K562 (cell line): ENCODE results near the gene DDX41. TPM values are rescaled to one million over a fixed set of nuclear protein-coding genes. Genes with fewer than 3 reads are reported as not detected.

Source experiments
- CHD4 ChIP-seq: fragments of 200-600 bp; sonication (generic); IDR thresholded peaks from 3 replicates; pipeline ENCODE4 v1.6.1; 2012; ENCODE audit warnings: low read depth, mild to moderate bottlenecking, mixed read lengths, low read length, inconsistent platforms; ENCODE audit not compliant: insufficient read depth, insufficient replicate concordance, poor library complexity, severe bottlenecking
- DDX20 ChIP-seq: fragments of 450-650 bp; IDR thresholded peaks from 2 replicates; pipeline ENCODE4 v1.6.1; 2016; ENCODE audit warnings: missing genetic modification characterization, low read depth, mild to moderate bottlenecking, missing compliant biosample characterization, moderate library complexity
- E2F3 ChIP-seq: fragments of 250-450 bp; sonication (Bioruptor Pico); IDR thresholded peaks from 2 replicates; pipeline ENCODE4 v1.4.0; 2020; ENCODE audit warnings: mild to moderate bottlenecking
- ELF4 ChIP-seq: fragments of 450-650 bp; formaldehyde crosslinking; IDR thresholded peaks from 2 replicates; pipeline ENCODE4 v1.4.0; 2022; ENCODE audit warnings: missing genetic modification characterization
- HLTF ChIP-seq: fragments of 450-650 bp; IDR thresholded peaks from 2 replicates; pipeline ENCODE4 v1.6.1; 2016
- KDM1A ChIP-seq, 2 experiments: fragments of 450-650 bp; IDR thresholded peaks; 2 replicates each; pipeline ENCODE4 v1.6.1; 2016; ENCODE audit warnings: mild to moderate bottlenecking in 2 of 2
- MYNN ChIP-seq, 2 experiments: sonication (generic); formaldehyde crosslinking in 1 of 2; IDR thresholded peaks; 2 replicates each; pipeline versions ENCODE4 v1.5.0 to v1.6.1; 2016 to 2020; ENCODE audit warnings: antibody characterized with exemption in 1 of 2, missing genetic modification reagents in 1 of 2
- PCBP1 ChIP-seq: fragments of 200-400 bp; formaldehyde crosslinking; IDR thresholded peaks from 2 replicates; pipeline ENCODE4 v1.6.1; 2018; ENCODE audit warnings: mild to moderate bottlenecking, low read depth, low read length; ENCODE audit not compliant: poor library complexity, severe bottlenecking
- RAD21 ChIP-seq, 2 experiments: fragments of 250-450 bp in 1 of 2; fragments of 450-650 bp in 1 of 2; sonication (Bioruptor Pico) in 1 of 2; formaldehyde crosslinking in 1 of 2; IDR thresholded peaks in 1 of 2; conservative IDR thresholded peaks in 1 of 2; 2 replicates each; pipeline versions ENCODE4 v1.4.0 to v1.8.0; 2020 to 2022; ENCODE audit warnings: mild to moderate bottlenecking in 2 of 2, moderate library complexity in 1 of 2
- RAD51 ChIP-seq: fragments of 450-650 bp; IDR thresholded peaks from 2 replicates; pipeline ENCODE4 v1.7.1; 2016; ENCODE audit warnings: low read depth, mild to moderate bottlenecking, borderline replicate concordance
- RBBP5 ChIP-seq: fragments of 200-600 bp; sonication (generic); IDR thresholded peaks from 2 replicates; pipeline ENCODE4 v1.6.1; 2012; ENCODE audit warnings: borderline replicate concordance, mild to moderate bottlenecking, low read length, control low read depth, inconsistent platforms; ENCODE audit not compliant: insufficient read depth, poor library complexity, severe bottlenecking
- RREB1 ChIP-seq: fragments of 250-450 bp; sonication (Bioruptor Pico); IDR thresholded peaks from 2 replicates; pipeline ENCODE4 v1.4.0; 2020
- SRSF3 ChIP-seq: fragments of 200-400 bp; formaldehyde crosslinking; IDR thresholded peaks from 2 replicates; pipeline ENCODE4 v1.6.1; 2016; ENCODE audit warnings: mild to moderate bottlenecking, low read length, moderate library complexity; ENCODE audit not compliant: insufficient read depth
- YY1 ChIP-seq, 3 experiments: IDR thresholded peaks; 2 replicates each; pipeline ENCODE4 v1.6.1; 2011; ENCODE audit warnings: low read length in 2 of 3, mild to moderate bottlenecking in 2 of 3, moderate library complexity in 2 of 3, borderline replicate concordance in 1 of 3, control low read depth in 1 of 3, low read depth in 1 of 3; ENCODE audit not compliant: insufficient read depth in 3 of 3, insufficient replicate concordance in 2 of 3, control insufficient read depth in 1 of 3, insufficient read length in 1 of 3; ENCODE audit errors: extremely low read depth in 1 of 3
- ZBTB1 ChIP-seq: sonication (generic); formaldehyde crosslinking; IDR thresholded peaks from 2 replicates; pipeline ENCODE4 v1.8.1; 2023; ENCODE audit warnings: missing genetic modification reagents, low read depth, mild to moderate bottlenecking, borderline replicate concordance
- ZBTB2 ChIP-seq: fragments of 450-650 bp; IDR thresholded peaks from 2 replicates; pipeline ENCODE4 v1.6.1; 2016; ENCODE audit warnings: antibody characterized with exemption
- ZNF232 ChIP-seq: sonication (generic); formaldehyde crosslinking; IDR thresholded peaks from 2 replicates; pipeline ENCODE4 v1.8.0; 2022; ENCODE audit warnings: mild to moderate bottlenecking, missing genetic modification reagents
- ZNF316 ChIP-seq: fragments of 450-650 bp; IDR thresholded peaks from 2 replicates; pipeline ENCODE4 v1.6.1; 2016
- ZNF324 ChIP-seq: fragments of 250-450 bp; sonication (Bioruptor Pico); IDR thresholded peaks from 2 replicates; pipeline ENCODE4 v1.4.0; 2020; ENCODE audit warnings: mild to moderate bottlenecking
- ZNF436 ChIP-seq: fragments of 250-450, 450-650 bp; sonication (Bioruptor Pico); formaldehyde crosslinking; IDR thresholded peaks from 2 replicates; pipeline ENCODE4 v1.7.0; 2020; ENCODE audit warnings: mild to moderate bottlenecking
- ZNF75A ChIP-seq: fragments of 450-650 bp; formaldehyde crosslinking; IDR thresholded peaks from 2 replicates; pipeline ENCODE4 v1.4.0; 2020; ENCODE audit warnings: mild to moderate bottlenecking
- polyA plus RNA-seq, 8 experiments: library from polyadenylated mRNA; depleted of rRNA in 4 of 8; stranded (reverse) in 5 of 8; unstranded in 3 of 8; fragments of >200 nt; fragmentation: Nextera tagmentation in 2 of 8; fragmentation: Illumina TruSeq in 1 of 8; extraction: Ambion mirVana in 2 of 8; extraction: Trizol in 1 of 8; gene quantifications; 2 replicates each; pipeline versions ENCODE4 v1.2.1 to v1.2.3, GENCODE V29; 2011 to 2014; ENCODE audit warnings: inconsistent platforms in 1 of 8, missing spikeins in 1 of 8
- total RNA-seq, 7 experiments: library from RNA; depleted of rRNA in 6 of 7; stranded (reverse); fragments of >200 nt in 6 of 7; fragmentation: Illumina TruSeq in 2 of 7; extraction: Trizol in 2 of 7; gene quantifications; 2 replicates each; pipeline versions ENCODE4 v1.2.1 to v1.2.3, GENCODE V29; 2011 to 2021; ENCODE audit warnings: low replicate concordance in 1 of 7

The DDX41 gene
- total and polyA plus RNA-seq, 9 of the 15 experiments (the other 6 are each of a cell fraction or from before 2014, with no cell fraction given), result 38.2 to 284 (median 116) TPM

GRCh38 chr5:177554474-177555111 lies 37.8 kb upstream of the DDX41 start, which contains the start of gene FAM193B (continued):
- no peak for TF ChIP-seq ELF4 (CRISPR knock-in tag)
- no peak for TF ChIP-seq ZNF436 (CRISPR knock-in tag)
- no peak for TF ChIP-seq RAD51
- no peak for TF ChIP-seq ZNF324
- TF ChIP-seq DDX20 (tag), result no peak
- TF ChIP-seq CHD4, result peak; percentile 90
- peak; percentile 97 to 99 (median 99) for TF ChIP-seq YY1 (IDR thresholded peaks at IDR 0.05; ENCODE audit: borderline replicate concordance in 1 of 3, control insufficient read depth in 1 of 3, extremely low read depth in 1 of 3, insufficient read depth in 3 of 3, insufficient read length in 1 of 3, insufficient replicate concordance in 2 of 3, low read depth in 1 of 3, low read length in 2 of 3)
- TF ChIP-seq ZNF75A (CRISPR knock-in tag), result 0 out of 2 replicates have a peak, but pooled peaks have one; percentile 39
- no peak; the same call in 1 of the 2 replicates for TF ChIP-seq ZBTB1 (CRISPR knock-in tag)
- no peak for TF ChIP-seq MYNN (IDR thresholded peaks at IDR 0.05)
- TF ChIP-seq MYNN (CRISPR knock-in tag; IDR thresholded peaks at IDR 0.05), result no peak
- TF ChIP-seq RAD21 (CRISPR knock-in tag; conservative IDR thresholded peaks at IDR 0.05 in 1 of 2, IDR thresholded peaks at IDR 0.05 in 1 of 2), result peak; percentile 16 to 29; a peak in 2 of 4 replicates
- TF ChIP-seq RREB1 (CRISPR knock-in tag), result no peak
- TF ChIP-seq PCBP1, result no peak
- TF ChIP-seq ZNF316, result no peak
- no peak for TF ChIP-seq HLTF
- peak; percentile 37; the same call in 1 of the 2 replicates for TF ChIP-seq ZBTB2
- TF ChIP-seq RBBP5, result no peak
- no peak for TF ChIP-seq SRSF3
- TF ChIP-seq E2F3 (CRISPR knock-in tag), result no peak
- TF ChIP-seq ZNF232 (CRISPR knock-in tag), result no peak
- peak; percentile 85 to 88 for TF ChIP-seq KDM1A (IDR thresholded peaks at IDR 0.05)
